ENCODE results near the gene OR13C9.
"Not testable (repeated sequence)": the region's sequence is repeated elsewhere in the genome, so short reads cannot be mapped to it uniquely, and the experiment has no call there.

OR13C9 gene

GRCh38 chr9:104611213-104611612, 6.8 kb downstream of the OR13C9 start:
- H3K27ac ChIP-seq: no peak overlapping the region
- no peak for TF ChIP-seq CTCF (IDR thresholded peaks at IDR 0.05; ENCODE audit: low read depth, low read length, missing control alignments)
- H3K4me3 ChIP-seq (ENCODE audit: low read depth, low read length): no peak overlapping the region
- H3K36me3 ChIP-seq (replicated peaks): no peaks in the 10 kb centered on the region
- no peak for DNase-seq
- H3K27me3 ChIP-seq (replicated peaks): no peaks in the 10 kb centered on the region
- in situ Hi-C loops (cut with HindIII; ENCODE audit: low pct_ligation_motif_present, low sequenced_read_pairs): no loop called here

GRCh38 chr9:104608336-104608735, 9.7 kb downstream of the OR13C9 start:
- Histone ChIP-seq H3K27ac (no peak overlapping the region), H3K36me3 (replicated peaks) (no peaks in the 10 kb centered on the region), H3K27me3 (replicated peaks) (no peaks in the 10 kb centered on the region), H3K4me3 (ENCODE audit: low read depth, low read length) (no peak overlapping the region)
- in situ Hi-C loops (cut with HindIII; ENCODE audit: low pct_ligation_motif_present, low sequenced_read_pairs): no loop called here
- DNase-seq: no peak
- TF ChIP-seq CTCF (IDR thresholded peaks at IDR 0.05; ENCODE audit: low read depth, low read length, missing control alignments): no peak

GRCh38 chr9:104606152-104606551, 11.9 kb downstream of the OR13C9 start:
- H3K36me3 ChIP-seq (replicated peaks): no peaks in the 10 kb centered on the region
- DNase-seq: no peak
- H3K4me3 ChIP-seq (ENCODE audit: low read depth, low read length): no peak overlapping the region
- in situ Hi-C loops (cut with HindIII; ENCODE audit: low pct_ligation_motif_present, low sequenced_read_pairs): no loop called here
- H3K27me3 ChIP-seq (replicated peaks): no peaks in the 10 kb centered on the region
- no peak overlapping the region for H3K27ac ChIP-seq
- TF ChIP-seq CTCF (IDR thresholded peaks at IDR 0.05; ENCODE audit: low read depth, low read length, missing control alignments): no peak

GRCh38 chr9:104605527-104605926, 12.5 kb downstream of the OR13C9 start, which contains the start of gene OR13C2:
OR13C2 (minus strand) TSS chr9:104605627; CDS start chr9:104605627, 0 bp downstream.
- H3K4me3 ChIP-seq (ENCODE audit: low read depth, low read length); DNase-seq; H3K27me3 ChIP-seq (replicated peaks); H3K36me3 ChIP-seq (replicated peaks); H3K27ac ChIP-seq; in situ Hi-C loops (cut with HindIII; ENCODE audit: low pct_ligation_motif_present, low sequenced_read_pairs): not testable (repeated sequence)

GRCh38 chr9:104604801-104605200, 13.2 kb downstream of the OR13C9 start:
- in situ Hi-C loops (cut with HindIII; ENCODE audit: low pct_ligation_motif_present, low sequenced_read_pairs): no loop called here
- Histone ChIP-seq H3K27ac (no peak overlapping the region), H3K27me3 (replicated peaks) (no peaks in the 10 kb centered on the region), H3K4me3 (ENCODE audit: low read depth, low read length) (no peak overlapping the region), H3K36me3 (replicated peaks) (no peaks in the 10 kb centered on the region)
- TF ChIP-seq CTCF (IDR thresholded peaks at IDR 0.05; ENCODE audit: low read depth, low read length, missing control alignments): no peak
- no peak for DNase-seq

- DNase-seq; H3K4me3 ChIP-seq (ENCODE audit: low read depth, low read length); H3K27ac ChIP-seq; in situ Hi-C loops (cut with HindIII; ENCODE audit: low pct_ligation_motif_present, low sequenced_read_pairs); H3K36me3 ChIP-seq (replicated peaks); H3K27me3 ChIP-seq (replicated peaks): not testable (repeated sequence)
Observed at GRCh38 chr9:104599313-104599712, 18.7 kb downstream of the OR13C9 start, which contains the start of gene OR13C5. OR13C5 (minus strand) TSS chr9:104599413; CDS start chr9:104599413, 0 bp downstream.

GRCh38 chr9:104598749-104599148, 19.3 kb downstream of the OR13C9 start:
- in situ Hi-C loops (cut with HindIII; ENCODE audit: low pct_ligation_motif_present, low sequenced_read_pairs); H3K4me3 ChIP-seq (ENCODE audit: low read depth, low read length); DNase-seq; H3K27ac ChIP-seq; H3K27me3 ChIP-seq (replicated peaks); H3K36me3 ChIP-seq (replicated peaks): not testable (repeated sequence)
